Small intestine (tissue), 7 donors: Measurements from ENCODE around the gene ZNF709. TPM values are rescaled to one million over a fixed set of nuclear protein-coding genes. Genes with fewer than 3 reads are reported as not detected.
"Not testable (repeated sequence)": the region's sequence is repeated elsewhere in the genome, so short reads cannot be mapped to it uniquely, and the experiment has no call there.

Source experiments
- DNase-seq, 2 donors: peaks; one replicate each; pipeline versions ENCODE4 v3.0.0 to v3.0.0-alpha.2; 2013
- FAIRE-seq: peaks from 2 replicates; lab custom pipeline; 2012; peaks lifted over from hg19 to GRCh38; lab: Jason Lieb, UNC
- H3K27ac ChIP-seq, 3 donors: one replicate each; pipeline ENCODE4 v1.5.1; 2013; ENCODE audit warnings: low read length in 2 of 3, mild to moderate bottlenecking in 2 of 3, control low read depth in 1 of 3, inconsistent platforms in 1 of 3, low read depth in 1 of 3, moderate library complexity in 1 of 3
- H3K27me3 ChIP-seq, 3 donors: one replicate each; pipeline ENCODE4 v1.6.1; 2013; ENCODE audit warnings: low read length in 3 of 3, inconsistent platforms in 1 of 3; ENCODE audit not compliant: control insufficient read depth in 3 of 3, insufficient read depth in 3 of 3
- H3K36me3 ChIP-seq, 3 donors: one replicate each; pipeline ENCODE4 v1.6.1; 2013; ENCODE audit warnings: low read length in 3 of 3, inconsistent platforms in 1 of 3, low read depth in 1 of 3, mild to moderate bottlenecking in 1 of 3, moderate library complexity in 1 of 3; ENCODE audit not compliant: control insufficient read depth in 3 of 3, insufficient read depth in 2 of 3
- H3K4me1 ChIP-seq, 3 donors: one replicate each; pipeline ENCODE4 v1.6.1; 2013; ENCODE audit warnings: low read length in 2 of 3, inconsistent platforms in 1 of 3, low read depth in 1 of 3, mild to moderate bottlenecking in 1 of 3, moderate library complexity in 1 of 3; ENCODE audit not compliant: control insufficient read depth in 3 of 3, insufficient read depth in 2 of 3
- H3K4me3 ChIP-seq, 3 donors: one replicate each; pipeline ENCODE4 v1.5.1; 2013; ENCODE audit warnings: low read length in 3 of 3, control low read depth in 1 of 3, inconsistent platforms in 1 of 3, low read depth in 1 of 3, mild to moderate bottlenecking in 1 of 3, moderate library complexity in 1 of 3
- H3K9me3 ChIP-seq, 2 donors: one replicate each; pipeline ENCODE4 v1.6.1; 2013; ENCODE audit warnings: low read depth in 1 of 2, low read length in 1 of 2; ENCODE audit not compliant: control insufficient read depth in 2 of 2, insufficient read depth in 1 of 2
- WGBS, 3 donors: extraction: QIAGEN DNeasy Blood & Tissue Kit; methylation state at CpG; one replicate each; pipeline ENCODE4 v1.1.7; 2013; 5-methylcytosine and 5-hydroxymethylcytosine counted together
- polyA plus RNA-seq, 4 donors: library from polyadenylated mRNA; stranded (reverse) in 3 of 4; unstranded in 1 of 4; fragments of 200-250 nt in 3 of 4; fragments of 120-200 nt in 1 of 4; gene quantifications; one replicate each; pipeline versions ENCODE4 v1.2.1 to v1.2.3, GENCODE V29; 2013
- donor health status: healthy with polysubstance abuse.
- donor health status: control.
- donor health status: control.
- donor health status: Bipolar disorder and iron deficiency.
- donor health status: healthy.

The ZNF709 gene
- polyA plus RNA-seq, 4 donors = 0.76 to 2.9 TPM; not detected in 2

- WGBS, 3 donors = 0% methylated on average over 47 to 59 of the region's 59 CpGs
- Histone ChIP-seq H3K27ac (peak within 1 kb of the TSS; percentile 68 to 93 (median 90)), H3K27me3 (no peaks in the 10 kb centered on the region), H3K9me3 (no peaks in the 10 kb centered on the region), H3K4me1 (no peaks in the 10 kb centered on the region), H3K36me3 (no peaks in the 10 kb centered on the region), H3K4me3 (peak within 1 kb of the TSS; percentile 43 to 85 (median 83))
- FAIRE-seq (no peak), DNase-seq (peak; percentile 99 to 100)
Measured at GRCh38 chr19:12440541-12441316, 43.9 kb downstream of the ZNF709 start, which contains the start of gene ZNF443. Gene ZNF443 (minus strand): TSS chr19:12441021. CDS start chr19:12440914, 107 bp downstream.

GRCh38 chr19:12439686-12440540 is 44.7 kb downstream of the ZNF709 start:
- WGBS, 3 donors = 1 to 2% (median 1%) methylated on average over 12 to 28 of the region's 28 CpGs
- H3K4me1 ChIP-seq, FAIRE-seq, H3K27me3 ChIP-seq, H3K9me3 ChIP-seq, H3K36me3 ChIP-seq: not testable (repeated sequence)
- DNase-seq = peak; percentile 22 to 69
- H3K27ac ChIP-seq = peak overlapping the region; percentile 68 to 93 (median 90)
- H3K4me3 ChIP-seq = peak overlapping the region; percentile 43 to 85 (median 83)

- DNase-seq, H3K27ac ChIP-seq, H3K4me1 ChIP-seq, H3K27me3 ChIP-seq, H3K4me3 ChIP-seq, H3K36me3 ChIP-seq, FAIRE-seq: not testable (repeated sequence)
- H3K9me3 ChIP-seq = peaks cover 0 to 21% of the 10 kb centered on the region in 2 donors
- 96 to 99% (median 99%) methylated on average over 6 of the region's 6 CpGs for WGBS, 3 donors
Measured at GRCh38 chr19:12430726-12431299, 53.8 kb downstream of the ZNF709 start.

GRCh38 chr19:12425888-12426274 is 58.7 kb downstream of the ZNF709 start:
- Histone ChIP-seq H3K9me3 (peaks cover 0 to 40% of the 10 kb centered on the region in 2 donors), H3K27ac (no peak overlapping the region), H3K27me3 (no peaks in the 10 kb centered on the region), H3K4me1 (no peaks in the 10 kb centered on the region), H3K4me3 (no peak overlapping the region), H3K36me3 (peaks cover 2 to 10% (median 4%) of the 10 kb centered on the region in 3 donors)
- DNase-seq (no peak), FAIRE-seq (no peak)
- WGBS, 3 donors = 94 to 98% (median 95%) methylated on average over 4 of the region's 4 CpGs

GRCh38 chr19:12425236-12425887 is 59.3 kb downstream of the ZNF709 start:
- FAIRE-seq (no peak), DNase-seq (no peak)
- Histone ChIP-seq H3K4me1 (no peaks in the 10 kb centered on the region), H3K27me3 (no peaks in the 10 kb centered on the region), H3K36me3 (peaks cover under 1 to 10% (median under 1%) of the 10 kb centered on the region in 3 donors), H3K4me3 (no peak overlapping the region), H3K27ac (no peak overlapping the region), H3K9me3 (peaks cover 0 to 40% of the 10 kb centered on the region in 2 donors)
- 91 to 96% (median 91%) methylated on average over 2 of the region's 2 CpGs for WGBS, 3 donors

- DNase-seq, FAIRE-seq, H3K27me3 ChIP-seq, H3K27ac ChIP-seq, H3K4me3 ChIP-seq, H3K4me1 ChIP-seq: not testable (repeated sequence)
- Histone ChIP-seq H3K9me3 (peaks cover 0 to 38% of the 10 kb centered on the region in 2 donors), H3K36me3 (peaks cover 0 to 14% (median 0%) of the 10 kb centered on the region in 3 donors)
- WGBS, 3 donors = 92 to 98% (median 95%) methylated on average over 5 of the region's 5 CpGs
Measured at GRCh38 chr19:12417273-12417672, 67.3 kb downstream of the ZNF709 start.

GRCh38 chr19:12411893-12412292 is 72.7 kb downstream of the ZNF709 start:
- H3K36me3 ChIP-seq = peaks cover 0 to 6% (median 0%) of the 10 kb centered on the region in 3 donors
- peaks cover 0 to 16% of the 10 kb centered on the region in 2 donors for H3K9me3 ChIP-seq
- no peak overlapping the region for H3K4me3 ChIP-seq
- no peak for FAIRE-seq
- no peaks in the 10 kb centered on the region for H3K4me1 ChIP-seq
- WGBS, 3 donors = 93 to 100% (median 95%) methylated on average over 2 of the region's 2 CpGs
- no peak overlapping the region for H3K27ac ChIP-seq
- no peaks in the 10 kb centered on the region for H3K27me3 ChIP-seq
- no peak for DNase-seq
